Breast epithelium (tissue), 3 donors: ENCODE measurements around the gene ZNF343.

Source experiments
- CTCF ChIP-seq, 3 donors: fragments of 450-650 bp; IDR thresholded peaks; one replicate each; pipeline ENCODE4 v1.5.1; 2016 to 2017; ENCODE audit warnings: antibody characterized with exemption in 3 of 3, mild to moderate bottlenecking in 3 of 3, moderate library complexity in 3 of 3
- POLR2AphosphoS5 ChIP-seq, 3 donors: sonication (generic); formaldehyde crosslinking; IDR thresholded peaks; one replicate each; pipeline ENCODE4 v1.6.1; 2017; ENCODE audit warnings: antibody characterized with exemption in 3 of 3

- no peak for TF ChIP-seq CTCF (IDR thresholded peaks at IDR 0.05)
- TF ChIP-seq POLR2AphosphoS5 (IDR thresholded peaks at IDR 0.05), result no peak
Observed at GRCh38 chr20:2485080-2485479, 23.6 kb downstream of the ZNF343 start.
